ENCODE results near the gene HS6ST2. TPM values are rescaled to one million over a fixed set of nuclear protein-coding genes. Genes with fewer than 3 reads are reported as not detected.

HS6ST2 gene
- total RNA-seq, 4 donors from 2014 or later = 0.22 to 0.34 (median 0.33) TPM; not detected in 1

DNA sequence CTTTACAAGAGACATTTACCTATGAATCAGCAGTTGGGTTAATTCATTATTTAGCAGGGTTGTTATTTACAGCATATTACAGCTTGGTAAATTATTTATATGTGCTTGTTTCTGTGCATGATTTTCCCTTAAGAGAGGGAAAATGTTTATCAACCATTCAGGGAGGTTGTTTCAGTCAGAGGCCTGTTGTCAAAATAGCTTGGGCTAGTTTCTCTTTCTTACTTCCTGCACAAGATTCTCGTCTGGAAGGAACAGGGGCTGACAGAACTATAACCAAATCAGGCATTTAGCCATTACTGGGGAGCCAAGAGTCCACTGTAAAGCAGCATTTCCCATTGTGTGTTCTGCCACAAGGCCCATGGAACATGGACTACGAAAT is 135.8 kb downstream of the HS6ST2 start:
- TF ChIP-seq, protein P1, sequence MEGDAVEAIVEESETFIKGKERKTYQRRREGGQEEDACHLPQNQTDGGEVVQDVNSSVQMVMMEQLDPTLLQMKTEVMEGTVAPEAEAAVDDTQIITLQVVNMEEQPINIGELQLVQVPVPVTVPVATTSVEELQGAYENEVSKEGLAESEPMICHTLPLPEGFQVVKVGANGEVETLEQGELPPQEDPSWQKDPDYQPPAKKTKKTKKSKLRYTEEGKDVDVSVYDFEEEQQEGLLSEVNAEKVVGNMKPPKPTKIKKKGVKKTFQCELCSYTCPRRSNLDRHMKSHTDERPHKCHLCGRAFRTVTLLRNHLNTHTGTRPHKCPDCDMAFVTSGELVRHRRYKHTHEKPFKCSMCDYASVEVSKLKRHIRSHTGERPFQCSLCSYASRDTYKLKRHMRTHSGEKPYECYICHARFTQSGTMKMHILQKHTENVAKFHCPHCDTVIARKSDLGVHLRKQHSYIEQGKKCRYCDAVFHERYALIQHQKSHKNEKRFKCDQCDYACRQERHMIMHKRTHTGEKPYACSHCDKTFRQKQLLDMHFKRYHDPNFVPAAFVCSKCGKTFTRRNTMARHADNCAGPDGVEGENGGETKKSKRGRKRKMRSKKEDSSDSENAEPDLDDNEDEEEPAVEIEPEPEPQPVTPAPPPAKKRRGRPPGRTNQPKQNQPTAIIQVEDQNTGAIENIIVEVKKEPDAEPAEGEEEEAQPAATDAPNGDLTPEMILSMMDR (IDR thresholded peaks at IDR 0.05; ENCODE audit: low read depth) = no peak

GRCh38 chrX:132821974-132822633 is 136.3 kb downstream of the HS6ST2 start:
- TF ChIP-seq, protein P1 (IDR thresholded peaks at IDR 0.05; ENCODE audit: low read depth) = no peak

- TF ChIP-seq, protein P1 (IDR thresholded peaks at IDR 0.05; ENCODE audit: low read depth) = no peak
These were observed 137.8 kb downstream of the HS6ST2 start for GRCh38 chrX:132820675-132821074.

DNA sequence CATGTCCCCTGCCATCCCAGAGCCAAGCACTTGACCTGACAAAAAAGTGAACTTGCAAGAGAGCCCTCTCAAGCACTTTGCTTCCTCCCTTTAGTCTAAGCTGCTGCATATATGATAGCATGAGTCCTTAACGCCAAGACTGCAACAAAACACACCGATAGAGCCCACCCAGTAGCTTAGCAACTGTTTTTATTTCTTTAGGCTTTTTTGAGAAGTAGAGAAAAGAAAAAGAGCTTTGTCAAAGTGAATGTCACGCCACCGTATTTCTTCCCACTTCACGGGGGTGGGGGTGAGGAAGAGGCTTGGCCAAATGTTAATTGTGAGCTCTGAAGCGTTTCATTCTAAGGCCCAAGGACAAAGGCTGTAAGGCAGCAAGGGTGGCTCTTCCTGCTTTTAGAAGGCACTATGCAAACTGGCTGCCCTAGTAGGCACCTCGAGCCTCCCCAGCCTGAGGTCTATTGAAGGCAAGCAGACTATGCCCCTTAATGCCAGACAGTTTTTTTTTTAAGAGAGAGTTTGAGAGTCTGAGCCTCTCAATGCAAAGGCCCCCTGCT is 138.6 kb downstream of the HS6ST2 start:
- TF ChIP-seq, protein P1 (IDR thresholded peaks at IDR 0.05; ENCODE audit: low read depth) = no peak

GRCh38 chrX:132818638-132819037 is 139.8 kb downstream of the HS6ST2 start:
- TF ChIP-seq, protein P1 (IDR thresholded peaks at IDR 0.05; ENCODE audit: low read depth) = no peak

DNA sequence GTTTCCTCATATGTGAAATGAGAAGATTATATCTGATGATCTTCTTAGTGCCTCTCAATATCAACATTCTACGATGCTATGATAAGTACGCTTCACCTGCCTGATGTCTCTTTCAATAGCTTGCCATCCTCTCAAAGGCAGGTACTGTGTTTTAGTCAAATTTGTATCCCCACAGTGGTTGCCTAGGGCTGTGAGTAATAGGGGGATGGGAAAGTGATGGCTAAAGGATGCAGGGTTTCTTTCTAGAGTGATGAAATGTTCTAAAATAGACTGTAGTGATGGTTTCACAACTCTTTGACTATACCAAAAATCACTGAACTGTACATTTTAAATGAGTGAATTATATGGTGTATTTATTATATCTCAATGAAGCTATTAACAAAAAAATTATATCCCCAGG is 142.8 kb downstream of the HS6ST2 start:
- TF ChIP-seq, protein P1 (IDR thresholded peaks at IDR 0.05; ENCODE audit: low read depth) = no peak

DNA sequence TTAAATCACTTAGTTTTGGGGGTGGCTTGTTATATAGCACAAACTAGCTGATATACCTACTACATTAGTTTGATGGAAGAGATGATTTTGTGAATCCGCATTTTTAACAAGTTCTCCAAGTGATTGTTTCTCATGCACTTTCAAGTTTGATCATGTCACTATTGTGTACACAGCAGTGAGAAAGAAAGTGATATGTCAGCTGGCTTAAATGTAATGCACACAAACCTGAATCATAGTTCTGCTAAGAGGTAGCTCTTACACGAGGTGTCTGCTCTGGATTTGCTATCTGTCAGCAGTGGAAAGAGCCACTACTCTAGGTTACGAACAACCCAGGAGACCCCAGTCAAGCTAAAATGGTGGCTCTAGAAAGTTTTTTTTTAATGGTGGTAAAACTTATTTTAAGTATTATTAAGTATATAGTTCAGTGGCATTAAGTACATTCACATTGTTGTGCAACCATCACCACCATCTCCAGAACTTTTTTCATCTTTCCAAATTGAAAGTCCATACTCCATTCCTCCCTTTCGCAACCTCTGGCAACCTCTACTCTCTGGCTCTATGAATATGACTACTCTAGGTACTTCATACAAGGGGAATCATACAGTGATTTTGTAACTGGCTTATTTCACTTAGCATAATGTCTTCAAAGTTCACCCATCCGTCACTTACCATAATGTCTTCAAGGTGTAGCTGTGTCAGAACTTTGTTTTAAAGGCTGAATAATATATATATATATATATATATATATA is 147.3 kb downstream of the HS6ST2 start:
- TF ChIP-seq, protein P1 (IDR thresholded peaks at IDR 0.05; ENCODE audit: low read depth) = no peak

Measured in subcutaneous adipose tissue (tissue), 4 donors.